Parathyroid adenoma (tissue), 2 donors: ENCODE data around the gene PCCB.

Experiments
- H2AFZ ChIP-seq: fragments of 300-600 bp; sonication (generic); one replicate; pipeline ENCODE4 v1.7.0; 2017; ENCODE audit warnings: antibody characterized with exemption, mild to moderate bottlenecking
- H3K27ac ChIP-seq: fragments of 300-600 bp; sonication (generic); one replicate; pipeline ENCODE4 v1.7.0; 2017
- H3K27me3 ChIP-seq: fragments of 300-600 bp; sonication (generic); one replicate; pipeline ENCODE4 v1.7.0; 2017; ENCODE audit warnings: low read length; ENCODE audit not compliant: control insufficient read depth, insufficient read depth
- H3K36me3 ChIP-seq: fragments of 300-600 bp; sonication (generic); one replicate; pipeline ENCODE4 v1.7.0; 2017; ENCODE audit warnings: low read length; ENCODE audit not compliant: control insufficient read depth, insufficient read depth
- H3K4me1 ChIP-seq: fragments of 300-600 bp; sonication (generic); one replicate; pipeline ENCODE4 v1.7.0; 2017; ENCODE audit warnings: control low read depth
- H3K4me2 ChIP-seq: fragments of 300-600 bp; sonication (generic); one replicate; pipeline ENCODE4 v1.7.0; 2017; ENCODE audit warnings: low read length
- H3K4me3 ChIP-seq: fragments of 300-600 bp; sonication (generic); one replicate; pipeline ENCODE4 v1.7.0; 2017; ENCODE audit warnings: low read depth, low read length
- H3K79me2 ChIP-seq: fragments of 300-600 bp; sonication (generic); one replicate; pipeline ENCODE4 v1.7.0; 2017; ENCODE audit warnings: control low read depth
- H3K9ac ChIP-seq: fragments of 300-600 bp; sonication (generic); one replicate; pipeline ENCODE4 v1.7.0; 2017; ENCODE audit warnings: mild to moderate bottlenecking
- H3K9me3 ChIP-seq: fragments of 300-600 bp; sonication (generic); one replicate; pipeline ENCODE4 v1.7.0; 2017; ENCODE audit warnings: low read length; ENCODE audit not compliant: control insufficient read depth
- TF ChIP-seq, protein P1 (sequence below): fragments of 300-600 bp; sonication (generic); IDR thresholded peaks from one replicate; pipeline ENCODE4 v1.7.0; 2017; ENCODE audit warnings: antibody characterized with exemption, mild to moderate bottlenecking
- donor health status: primary hyperparathyroidism.

PCCB gene

DNA sequence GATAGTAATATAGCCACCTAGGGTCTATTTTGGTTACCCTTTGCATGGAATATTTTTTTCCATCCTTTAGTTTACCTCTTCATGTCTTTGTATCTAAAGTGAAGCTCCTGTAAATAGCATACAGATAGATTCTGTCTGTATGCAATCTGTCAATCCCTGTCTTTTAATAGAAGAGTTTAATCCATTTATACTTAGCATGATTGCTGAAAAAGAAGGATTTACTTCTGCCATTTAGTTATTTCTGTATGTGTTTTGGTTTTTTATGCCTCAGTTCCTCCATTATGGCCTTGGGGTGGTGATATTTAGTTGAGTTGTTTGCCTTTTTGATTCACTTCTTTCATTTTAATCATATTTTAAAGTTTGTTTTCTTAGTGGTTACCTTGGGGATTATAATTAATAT is 29.0 kb downstream of the PCCB start:
- H3K4me3 ChIP-seq, result no peak overlapping the region
- H3K9me3 ChIP-seq, result peaks cover 4% of the 10 kb centered on the region
- no peak overlapping the region for H3K4me2 ChIP-seq
- no peaks in the 10 kb centered on the region for H3K27me3 ChIP-seq
- no peak overlapping the region for H3K9ac ChIP-seq
- no peak overlapping the region for H2AFZ ChIP-seq
- no peaks in the 10 kb centered on the region for H3K79me2 ChIP-seq
- TF ChIP-seq, protein P1, sequence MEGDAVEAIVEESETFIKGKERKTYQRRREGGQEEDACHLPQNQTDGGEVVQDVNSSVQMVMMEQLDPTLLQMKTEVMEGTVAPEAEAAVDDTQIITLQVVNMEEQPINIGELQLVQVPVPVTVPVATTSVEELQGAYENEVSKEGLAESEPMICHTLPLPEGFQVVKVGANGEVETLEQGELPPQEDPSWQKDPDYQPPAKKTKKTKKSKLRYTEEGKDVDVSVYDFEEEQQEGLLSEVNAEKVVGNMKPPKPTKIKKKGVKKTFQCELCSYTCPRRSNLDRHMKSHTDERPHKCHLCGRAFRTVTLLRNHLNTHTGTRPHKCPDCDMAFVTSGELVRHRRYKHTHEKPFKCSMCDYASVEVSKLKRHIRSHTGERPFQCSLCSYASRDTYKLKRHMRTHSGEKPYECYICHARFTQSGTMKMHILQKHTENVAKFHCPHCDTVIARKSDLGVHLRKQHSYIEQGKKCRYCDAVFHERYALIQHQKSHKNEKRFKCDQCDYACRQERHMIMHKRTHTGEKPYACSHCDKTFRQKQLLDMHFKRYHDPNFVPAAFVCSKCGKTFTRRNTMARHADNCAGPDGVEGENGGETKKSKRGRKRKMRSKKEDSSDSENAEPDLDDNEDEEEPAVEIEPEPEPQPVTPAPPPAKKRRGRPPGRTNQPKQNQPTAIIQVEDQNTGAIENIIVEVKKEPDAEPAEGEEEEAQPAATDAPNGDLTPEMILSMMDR, result no peak
- no peak overlapping the region for H3K27ac ChIP-seq
- H3K4me1 ChIP-seq, result peaks cover 12% of the 10 kb centered on the region
- no peaks in the 10 kb centered on the region for H3K36me3 ChIP-seq

DNA sequence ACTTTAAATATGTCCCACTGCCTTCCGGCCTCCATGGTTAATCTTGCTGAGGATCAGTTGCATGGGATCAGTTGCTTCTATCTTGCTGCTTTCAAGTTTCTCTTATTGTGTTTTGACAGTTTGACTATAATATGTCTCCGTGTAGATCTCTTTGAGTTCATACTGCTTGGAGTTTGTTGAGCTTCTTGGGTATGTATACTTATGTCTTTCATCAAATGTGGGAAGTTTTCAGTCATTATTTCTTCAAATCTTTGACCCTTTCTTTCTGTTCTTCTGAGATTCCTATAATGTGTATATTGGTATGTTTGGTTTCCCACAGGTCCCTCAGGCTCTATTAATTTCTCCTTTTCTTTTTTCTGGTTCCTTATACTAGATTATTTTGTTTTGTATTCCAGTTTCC is 30.8 kb downstream of the PCCB start:
- H3K27me3 ChIP-seq, result no peaks in the 10 kb centered on the region
- H3K4me1 ChIP-seq, result peaks cover 12% of the 10 kb centered on the region
- H3K4me2 ChIP-seq, result no peak overlapping the region
- H3K9ac ChIP-seq, result no peak overlapping the region
- H3K27ac ChIP-seq, result no peak overlapping the region
- no peak overlapping the region for H2AFZ ChIP-seq
- H3K79me2 ChIP-seq, result no peaks in the 10 kb centered on the region
- TF ChIP-seq, protein P1, result no peak
- H3K9me3 ChIP-seq, result peaks cover 4% of the 10 kb centered on the region
- no peaks in the 10 kb centered on the region for H3K36me3 ChIP-seq
- no peak overlapping the region for H3K4me3 ChIP-seq

DNA sequence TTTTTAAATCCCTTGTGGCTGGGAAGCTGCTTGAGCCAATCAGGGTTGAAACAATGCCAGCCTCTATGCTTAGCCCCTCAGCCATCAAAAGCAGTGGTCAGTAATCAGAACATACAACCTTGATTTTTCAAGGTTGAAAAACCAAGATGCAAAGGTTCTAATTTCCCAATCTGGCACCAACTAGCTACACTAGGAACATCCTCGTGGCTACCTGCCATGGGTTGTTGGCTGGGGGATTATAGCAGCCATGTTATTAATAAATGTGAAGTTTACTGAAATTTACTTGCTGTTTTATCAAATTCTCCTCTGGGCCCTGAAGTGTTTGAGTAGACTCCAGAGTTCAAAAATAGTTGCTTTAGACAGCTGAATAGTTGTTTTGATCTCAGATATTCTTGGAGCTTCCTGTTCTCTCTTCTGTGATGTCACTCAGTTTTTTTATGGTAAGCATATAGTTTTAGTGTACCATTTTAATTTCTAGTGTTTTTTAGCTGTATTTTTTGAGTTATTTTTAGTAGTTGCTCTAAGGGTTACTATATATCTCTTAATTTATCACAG is 31.9 kb downstream of the PCCB start:
- Histone ChIP-seq H3K36me3 (no peaks in the 10 kb centered on the region), H3K4me3 (no peak overlapping the region), H2AFZ (no peak overlapping the region), H3K4me2 (no peak overlapping the region), H3K27ac (no peak overlapping the region), H3K79me2 (no peaks in the 10 kb centered on the region), H3K4me1 (peaks cover 12% of the 10 kb centered on the region), H3K27me3 (no peaks in the 10 kb centered on the region), H3K9me3 (peaks cover 4% of the 10 kb centered on the region), H3K9ac (no peak overlapping the region)
- TF ChIP-seq, protein P1, result no peak

DNA sequence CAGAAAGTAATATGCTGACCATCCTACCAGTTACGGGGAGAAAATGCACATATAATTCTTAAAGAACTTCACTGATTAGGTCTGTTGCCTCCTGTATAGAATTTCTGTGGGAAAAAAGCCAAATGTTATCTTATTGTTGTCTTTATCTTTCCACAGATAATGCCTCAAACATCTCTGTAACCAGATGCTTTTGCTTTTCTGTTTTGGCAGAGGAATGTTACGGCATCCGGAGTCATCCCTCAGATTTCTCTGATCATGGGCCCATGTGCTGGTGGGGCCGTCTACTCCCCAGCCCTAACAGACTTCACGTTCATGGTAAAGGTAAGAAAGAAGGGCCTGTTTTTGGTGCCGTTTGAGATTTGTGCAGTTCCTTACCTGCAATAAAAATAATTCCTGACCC is 33.5 kb downstream of the PCCB start:
- H3K27ac ChIP-seq, result no peak overlapping the region
- no peak overlapping the region for H3K4me2 ChIP-seq
- H3K4me1 ChIP-seq, result peaks cover 12% of the 10 kb centered on the region
- no peak overlapping the region for H3K9ac ChIP-seq
- no peaks in the 10 kb centered on the region for H3K36me3 ChIP-seq
- H2AFZ ChIP-seq, result peak overlapping the region; percentile 57
- no peaks in the 10 kb centered on the region for H3K27me3 ChIP-seq
- no peaks in the 10 kb centered on the region for H3K79me2 ChIP-seq
- no peak overlapping the region for H3K4me3 ChIP-seq
- peaks cover 4% of the 10 kb centered on the region for H3K9me3 ChIP-seq
- TF ChIP-seq, protein P1, result no peak

DNA sequence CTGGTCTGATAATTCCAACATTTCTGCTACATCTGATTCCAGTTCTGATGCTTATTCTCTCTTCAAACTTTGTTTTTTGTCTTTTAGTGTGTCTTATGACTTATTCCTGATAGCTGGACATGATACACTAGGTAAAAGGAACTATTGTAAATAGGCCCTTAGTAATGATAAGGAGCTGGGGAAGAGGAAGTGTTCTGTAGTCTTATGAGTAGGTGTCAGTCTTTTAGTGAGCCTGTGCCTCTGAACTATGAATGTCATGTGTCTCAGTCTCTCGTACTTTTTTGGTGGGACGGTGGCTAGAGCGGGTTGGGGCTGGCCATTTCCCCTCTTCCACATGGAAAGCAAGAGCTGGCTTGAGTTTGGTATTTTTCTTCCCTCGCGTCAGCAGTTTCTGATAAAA is 41.2 kb downstream of the PCCB start:
- Histone ChIP-seq H3K4me2 (no peak overlapping the region), H3K9me3 (no peaks in the 10 kb centered on the region), H3K79me2 (no peaks in the 10 kb centered on the region), H2AFZ (no peak overlapping the region), H3K4me1 (no peaks in the 10 kb centered on the region), H3K4me3 (no peak overlapping the region), H3K27me3 (no peaks in the 10 kb centered on the region), H3K9ac (no peak overlapping the region), H3K36me3 (no peaks in the 10 kb centered on the region), H3K27ac (no peak overlapping the region)
- TF ChIP-seq, protein P1, result no peak
